GM19438 (cell line): ENCODE results near the gene NFASC.

ENCODE experiments used
- ATAC-seq: cut with Tn5 transposase; IDR thresholded peaks from one replicate; pipeline ENCODE4 v1.9.1; 2021; ENCODE audit warnings: low read depth; ENCODE audit not compliant: unreplicated experiment

Gene NFASC

GRCh38 chr1:204870160-204870912 is at the start of gene NFASC:
TSS of gene NFASC (plus strand) at chr1:204870862. CDS start at chr1:204944316, 73,454 bp downstream.
- no peak for ATAC-seq

- no peak for ATAC-seq
Observed at GRCh38 chr1:204821476-204821875, 49.2 kb upstream of the NFASC start.

- ATAC-seq = no peak
Observed at GRCh38 chr1:204821924-204822323, 48.7 kb upstream of the NFASC start.

GRCh38 chr1:204826970-204827369 is 43.7 kb upstream of the NFASC start:
- no peak for ATAC-seq

GRCh38 chr1:204828352-204828850 is 42.3 kb upstream of the NFASC start:
- no peak for ATAC-seq

- no peak for ATAC-seq
Observed at GRCh38 chr1:204829133-204829825, 41.4 kb upstream of the NFASC start.

- no peak for ATAC-seq
Observed at GRCh38 chr1:204830747-204831146, 39.9 kb upstream of the NFASC start.

GRCh38 chr1:204831186-204831585 is 39.5 kb upstream of the NFASC start:
- ATAC-seq = no peak

GRCh38 chr1:204834336-204834735 is 36.3 kb upstream of the NFASC start:
- ATAC-seq = no peak

GRCh38 chr1:204834752-204835151 is 35.9 kb upstream of the NFASC start:
- no peak for ATAC-seq

GRCh38 chr1:204835737-204836136 is 34.9 kb upstream of the NFASC start:
- no peak for ATAC-seq

- ATAC-seq = no peak
Observed at GRCh38 chr1:204836856-204837255, 33.8 kb upstream of the NFASC start.

GRCh38 chr1:204837440-204838084 is 33.1 kb upstream of the NFASC start:
- ATAC-seq = no peak

- ATAC-seq = no peak
Observed at GRCh38 chr1:204841316-204841715, 29.3 kb upstream of the NFASC start.

- ATAC-seq = no peak
Observed at GRCh38 chr1:204841798-204842197, 28.9 kb upstream of the NFASC start.

- no peak for ATAC-seq
Observed at GRCh38 chr1:204842369-204842768, 28.3 kb upstream of the NFASC start.

GRCh38 chr1:204842892-204843291 is 27.8 kb upstream of the NFASC start:
- no peak for ATAC-seq

- ATAC-seq = no peak
Observed at GRCh38 chr1:204846546-204846945, 24.1 kb upstream of the NFASC start.

- ATAC-seq = no peak
Observed at GRCh38 chr1:204848579-204848978, 22.1 kb upstream of the NFASC start.

- ATAC-seq = no peak
Observed at GRCh38 chr1:204852854-204853253, 17.8 kb upstream of the NFASC start.

GRCh38 chr1:204853436-204853835 is 17.2 kb upstream of the NFASC start:
- no peak for ATAC-seq
